IMR-90 (cell line): ENCODE measurements around the gene FLOT2.

Source experiments
- CHD1 ChIP-seq: IDR thresholded peaks from 2 replicates; pipeline ENCODE4 v1.6.1; 2012; ENCODE audit warnings: low read depth, low read length, improper control_type of control experiment
- CTCF ChIP-seq: conservative IDR thresholded peaks from 2 replicates; pipeline ENCODE4 v1.5.1; 2012; ENCODE audit warnings: mild to moderate bottlenecking, low read depth, low read length, improper control_type of control experiment
- ELK1 ChIP-seq: fragments of 150-350 bp; IDR thresholded peaks from 2 replicates; pipeline ENCODE4 v1.6.1; 2016; ENCODE audit warnings: low read depth, mild to moderate bottlenecking, low read length, moderate library complexity, borderline replicate concordance
- MAFK ChIP-seq: IDR thresholded peaks from 2 replicates; pipeline ENCODE4 v1.6.1; 2012; ENCODE audit warnings: low read depth, low read length, improper control_type of control experiment
- POLR2A ChIP-seq: IDR thresholded peaks from 2 replicates; pipeline ENCODE4 v1.6.1; 2012; ENCODE audit warnings: mild to moderate bottlenecking, low read depth, low read length
- RFX5 ChIP-seq: IDR thresholded peaks from 2 replicates; pipeline ENCODE4 v1.8.0; 2012; ENCODE audit warnings: low read depth, mild to moderate bottlenecking, low read length, moderate library complexity

GRCh38 chr17:28839221-28839620 is 58.3 kb downstream of the FLOT2 start:
- TF ChIP-seq RFX5 (no peak), CHD1 (no peak), CTCF (no peak), MAFK (no peak), ELK1 (no peak), POLR2A (no peak)
